ENCODE data around the gene EDARADD. TPM values are rescaled to one million over a fixed set of nuclear protein-coding genes. Genes with fewer than 3 reads are reported as not detected.

Gene EDARADD
- total and polyA plus RNA-seq, 2 of the 13 experiments (the other 11 are each of a cell fraction or from before 2014, with no cell fraction given) = 0.03 TPM; not detected in 1

GRCh38 chr1:236491469-236492136 lies 97.5 kb downstream of the EDARADD start (continued):
- peak; percentile 87 for TF ChIP-seq ZNF687 (CRISPR knock-in tag; IDR thresholded peaks at IDR 0.05)
- TF ChIP-seq MLX (CRISPR knock-in tag; IDR thresholded peaks at IDR 0.05) = 0 out of 2 replicates have a peak, but pooled peaks have one; percentile 6
- TF ChIP-seq SMYD3 (CRISPR knock-in tag; IDR thresholded peaks at IDR 0.05) = peak; percentile 67; the same call in 1 of the 2 replicates
- TF ChIP-seq ARID5B (CRISPR knock-in tag; IDR thresholded peaks at IDR 0.05) = peak; percentile 51; the same call in 1 of the 2 replicates
- 0 out of 2 replicates have a peak, but pooled peaks have one; percentile 15 for TF ChIP-seq THAP7 (CRISPR knock-in tag; IDR thresholded peaks at IDR 0.05)
- peak; percentile 42; the same call in 1 of the 2 replicates for TF ChIP-seq SOX5 (CRISPR knock-in tag; IDR thresholded peaks at IDR 0.05; ENCODE audit: borderline replicate concordance)
- TF ChIP-seq ATF1 (CRISPR knock-in tag; IDR thresholded peaks at IDR 0.05) = no peak
- no peak for TF ChIP-seq ZNF296 (CRISPR knock-in tag; conservative IDR thresholded peaks at IDR 0.05)
- peak; percentile 44; the same call in 1 of the 2 replicates for TF ChIP-seq ISL2 (CRISPR knock-in tag; IDR thresholded peaks at IDR 0.05)
- peak; percentile 84 for TF ChIP-seq TCF7 (IDR thresholded peaks at IDR 0.05; ENCODE audit: low read depth)
- TF ChIP-seq GATAD2A (CRISPR knock-in tag; IDR thresholded peaks at IDR 0.05) = no peak
- peak; percentile 54 for TF ChIP-seq HNF1B (CRISPR knock-in tag; IDR thresholded peaks at IDR 0.05)
- TF ChIP-seq ZSCAN9 (CRISPR knock-in tag; IDR thresholded peaks at IDR 0.05; ENCODE audit: borderline replicate concordance) = 0 out of 2 replicates have a peak, but pooled peaks have one; percentile 49
- TF ChIP-seq NR2F6 (IDR thresholded peaks at IDR 0.05) = no peak
- peak; percentile 19; the same call in 1 of the 2 replicates for TF ChIP-seq NR2F6 (CRISPR knock-in tag; IDR thresholded peaks at IDR 0.05)
- TF ChIP-seq CREM (IDR thresholded peaks at IDR 0.05) = peak; percentile 51
- TF ChIP-seq CREM (CRISPR knock-in tag; IDR thresholded peaks at IDR 0.05) = no peak
- 0 out of 2 replicates have a peak, but pooled peaks have one; percentile 19 for TF ChIP-seq SNAPC2 (CRISPR knock-in tag; IDR thresholded peaks at IDR 0.05)
- TF ChIP-seq EP300 (IDR thresholded peaks at IDR 0.05; ENCODE audit: low read depth in 2 of 2, low read length in 2 of 2) = peak in 1 of 2 experiments; percentile 47; a peak in 1 of 4 replicates
- TF ChIP-seq EP300 (CRISPR knock-in tag; IDR thresholded peaks at IDR 0.05; ENCODE audit: borderline replicate concordance) = no peak; the same call in 1 of the 2 replicates

Measured in HepG2 (cell line).